Breast epithelium (tissue), 4 donors: ENCODE data around the gene LAG3. TPM values are rescaled to one million over a fixed set of nuclear protein-coding genes. Genes with fewer than 3 reads are reported as not detected.

Experiments
- DNase-seq, 2 donors: peaks; one replicate each; pipeline ENCODE4 v3.0.0-alpha.2; 2019; ENCODE audit warnings: low spot score in 2 of 2
- H3K27ac ChIP-seq, 2 donors: fragments of 200-600 bp; sonication (generic) in 1 of 2; one replicate each; pipeline ENCODE4 v1.5.1; 2016 to 2019; ENCODE audit warnings: mild to moderate bottlenecking in 1 of 2
- H3K27me3 ChIP-seq, 2 donors: fragments of 200-600 bp; sonication (generic) in 1 of 2; one replicate each; pipeline versions ENCODE4 v1.5.1 to v1.6.0; 2017 to 2019; ENCODE audit warnings: control low read depth in 1 of 2, mild to moderate bottlenecking in 1 of 2
- H3K36me3 ChIP-seq: fragments of 200-600 bp; one replicate; pipeline ENCODE4 v1.5.1; 2019
- H3K4me1 ChIP-seq, 2 donors: fragments of 200-600 bp; sonication (generic); one replicate each; pipeline ENCODE4 v1.5.1; 2016 to 2019; ENCODE audit warnings: control low read depth in 1 of 2
- H3K4me3 ChIP-seq, 3 donors: fragments of 200-600 bp; sonication (generic); 1 replicate in 2 of 3; 2 replicates in 1 of 3; pipeline ENCODE4 v1.5.1; 2016 to 2019; ENCODE audit warnings: mild to moderate bottlenecking in 3 of 3, moderate library complexity in 2 of 3
- H3K9me3 ChIP-seq, 2 donors: fragments of 200-600 bp; sonication (generic) in 1 of 2; one replicate each; pipeline ENCODE4 v1.5.1; 2016 to 2019; ENCODE audit warnings: control low read depth in 1 of 2
- POLR2A ChIP-seq: fragments of 450-650 bp; IDR thresholded peaks from one replicate; pipeline ENCODE4 v1.6.1; 2016; ENCODE audit warnings: antibody characterized with exemption, mild to moderate bottlenecking, moderate library complexity
- POLR2AphosphoS5 ChIP-seq, 3 donors: sonication (generic); formaldehyde crosslinking; IDR thresholded peaks; one replicate each; pipeline ENCODE4 v1.6.1; 2017; ENCODE audit warnings: antibody characterized with exemption in 3 of 3
- intact Hi-C: fragments of 100-400 bp; cut with DNase I; formaldehyde crosslinking; loops from one replicate; pipeline ENCODE4 v1.15.1; 2023; ENCODE audit warnings: low total_unique reads
- total RNA-seq, 3 donors: library from RNA; depleted of rRNA; stranded (reverse); fragments of >200 nt; gene quantifications; one replicate each; pipeline ENCODE4 v1.1.0, GENCODE V29; 2016
- TF ChIP-seq, protein P1 (sequence below), 3 donors: fragments of 450-650 bp; IDR thresholded peaks; one replicate each; pipeline ENCODE4 v1.5.1; 2016 to 2017; ENCODE audit warnings: antibody characterized with exemption in 3 of 3, mild to moderate bottlenecking in 3 of 3, moderate library complexity in 3 of 3

Gene LAG3
- total RNA-seq, 3 donors from 2014 or later, result 0.44 to 1.3 (median 0.80) TPM

DNA sequence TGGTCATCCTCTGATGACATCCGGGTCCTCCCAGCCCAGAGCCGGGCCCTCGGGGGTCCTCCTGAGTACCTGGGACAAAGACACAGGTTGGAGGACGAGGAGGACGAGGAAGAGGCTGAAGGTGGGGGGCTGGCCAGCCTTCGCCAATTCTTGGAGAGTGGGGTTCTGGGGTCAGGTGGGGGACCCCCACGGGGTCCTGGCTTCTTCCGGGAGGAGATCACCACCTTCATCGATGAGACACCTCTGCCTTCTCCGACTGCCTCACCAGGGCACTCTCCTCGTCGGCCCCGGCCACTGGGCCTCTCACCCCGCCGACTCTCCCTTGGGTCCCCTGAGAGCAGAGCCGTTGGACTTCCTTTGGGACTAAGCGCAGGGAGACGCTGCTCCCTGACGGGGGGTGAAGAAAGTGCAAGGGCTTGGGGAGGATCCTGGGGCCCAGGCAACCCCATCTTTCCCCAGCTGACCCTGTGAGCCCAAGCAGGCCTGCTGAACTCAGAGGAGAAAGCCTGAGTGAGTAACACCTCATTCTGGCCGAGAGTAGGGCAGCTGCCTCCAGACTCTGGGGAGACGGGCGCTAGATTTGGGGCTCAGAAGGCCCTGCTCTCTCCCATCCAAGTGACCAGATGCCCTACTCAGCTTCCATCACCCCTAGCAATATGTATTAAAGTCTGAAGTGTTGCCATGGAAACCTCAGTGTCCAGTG, 54.6 kb downstream of the LAG3 start:
- H3K27ac ChIP-seq, result peak overlapping the region; percentile 60 to 89

DNA sequence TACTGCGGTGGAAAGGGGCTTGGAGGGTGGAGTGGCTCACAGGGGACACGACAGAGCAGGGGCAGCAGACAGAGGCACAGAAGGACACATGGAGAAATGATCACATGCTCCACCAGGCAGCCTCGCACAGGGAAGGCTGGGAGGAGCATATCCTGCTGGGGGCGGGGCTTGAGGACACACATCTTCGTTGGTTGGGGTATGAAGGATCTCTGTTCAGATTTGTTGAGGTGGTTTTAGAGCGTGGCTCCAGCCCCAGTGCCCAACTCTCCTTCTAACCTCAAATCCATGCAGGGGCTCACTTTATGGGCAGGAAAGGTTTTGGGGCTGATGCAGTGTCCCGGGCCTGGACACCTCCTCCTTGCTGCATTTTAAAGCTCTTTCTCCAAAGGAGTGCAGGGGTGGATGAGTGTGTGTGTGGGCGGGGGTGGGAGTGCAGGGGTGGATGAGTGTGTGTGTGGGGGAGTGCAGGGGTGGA, 55.2 kb downstream of the LAG3 start:
- intact Hi-C loops, result loop anchor here (10.0 kb wide), 1 partner anchor 213 kb away; no protein-coding TSS in a partner anchor
- Histone ChIP-seq H3K27me3 (peaks cover 5 to 14% of the 10 kb centered on the region in 2 donors), H3K9me3 (no peaks in the 10 kb centered on the region), H3K27ac (peak overlapping the region; percentile 60 to 89), H3K4me1 (peaks cover 0 to 14% of the 10 kb centered on the region in 2 donors), H3K36me3 (no peaks in the 10 kb centered on the region), H3K4me3 (peak overlapping the region in 2 of 3 donors; percentile 84 to 88)
- TF ChIP-seq POLR2A (no peak), POLR2AphosphoS5 (IDR thresholded peaks at IDR 0.05) (no peak)
- TF ChIP-seq, protein P1, sequence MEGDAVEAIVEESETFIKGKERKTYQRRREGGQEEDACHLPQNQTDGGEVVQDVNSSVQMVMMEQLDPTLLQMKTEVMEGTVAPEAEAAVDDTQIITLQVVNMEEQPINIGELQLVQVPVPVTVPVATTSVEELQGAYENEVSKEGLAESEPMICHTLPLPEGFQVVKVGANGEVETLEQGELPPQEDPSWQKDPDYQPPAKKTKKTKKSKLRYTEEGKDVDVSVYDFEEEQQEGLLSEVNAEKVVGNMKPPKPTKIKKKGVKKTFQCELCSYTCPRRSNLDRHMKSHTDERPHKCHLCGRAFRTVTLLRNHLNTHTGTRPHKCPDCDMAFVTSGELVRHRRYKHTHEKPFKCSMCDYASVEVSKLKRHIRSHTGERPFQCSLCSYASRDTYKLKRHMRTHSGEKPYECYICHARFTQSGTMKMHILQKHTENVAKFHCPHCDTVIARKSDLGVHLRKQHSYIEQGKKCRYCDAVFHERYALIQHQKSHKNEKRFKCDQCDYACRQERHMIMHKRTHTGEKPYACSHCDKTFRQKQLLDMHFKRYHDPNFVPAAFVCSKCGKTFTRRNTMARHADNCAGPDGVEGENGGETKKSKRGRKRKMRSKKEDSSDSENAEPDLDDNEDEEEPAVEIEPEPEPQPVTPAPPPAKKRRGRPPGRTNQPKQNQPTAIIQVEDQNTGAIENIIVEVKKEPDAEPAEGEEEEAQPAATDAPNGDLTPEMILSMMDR (IDR thresholded peaks at IDR 0.05), result no peak
- peak; percentile 74 to 76 for DNase-seq

More for the DNA sequence above, 54.6 kb downstream of the LAG3 start:
- intact Hi-C loops, result loop anchor here (10.0 kb wide), 1 partner anchor 212 kb away; no protein-coding TSS in a partner anchor
- no peak for DNase-seq
- Histone ChIP-seq H3K27me3 (peaks cover 5 to 18% of the 10 kb centered on the region in 2 donors), H3K4me1 (peaks cover 0 to 14% of the 10 kb centered on the region in 2 donors), H3K36me3 (no peaks in the 10 kb centered on the region), H3K4me3 (peak overlapping the region in 1 of 3 donors; percentile 88), H3K9me3 (no peaks in the 10 kb centered on the region)
- TF ChIP-seq, protein P1 (IDR thresholded peaks at IDR 0.05), result no peak
- TF ChIP-seq POLR2AphosphoS5 (IDR thresholded peaks at IDR 0.05), result no peak
- no peak for TF ChIP-seq POLR2A

Other genes starting within 250 kb of the LAG3 start
- 1,000 to 10,000 TPM; 1,134 to 1,818 (median 1,628) TPM for gene GAPDH, start 238.0 kb upstream of the LAG3 start, total RNA-seq
- gene IFFO1, start 216.5 kb upstream of the LAG3 start, total RNA-seq, result 10 to 100 TPM in 2 of 3 donors, 1 to 10 TPM in 1; 7.2 to 22.4 (median 15.7) TPM
- gene NOP2, start 204.2 kb upstream of the LAG3 start, total RNA-seq, result 10 to 100 TPM; 30.6 to 37.6 (median 31.5) TPM
- gene CHD4, start 165.1 kb upstream of the LAG3 start, total RNA-seq, result 100 to 1,000 TPM; 162 to 227 (median 203) TPM
- gene LPAR5, start 136.6 kb upstream of the LAG3 start, total RNA-seq, result 1 to 10 TPM in 2 of 3 donors, under 1 TPM in 1; 0.98 to 1.8 (median 1.8) TPM
- 1 to 10 TPM in 1 of 3 donors, under 1 TPM in 2; 0.59 to 2.4 (median 0.66) TPM for gene ACRBP, start 125.1 kb upstream of the LAG3 start, total RNA-seq
- 10 to 100 TPM; 51.1 to 74.2 (median 56.3) TPM for gene ING4, start 109.4 kb upstream of the LAG3 start, total RNA-seq
- gene ZNF384, start 83.1 kb upstream of the LAG3 start, total RNA-seq, result 10 to 100 TPM; 34.4 to 57.0 (median 49.5) TPM
- gene PIANP, start 71.7 kb upstream of the LAG3 start, total RNA-seq, result under 1 TPM in 2 of 3 donors, not detected in 1; 0.29 to 0.33 TPM
- 10 to 100 TPM; 52.1 to 72.2 (median 59.9) TPM for gene COPS7A, start 48.5 kb upstream of the LAG3 start, total RNA-seq
- 100 to 1,000 TPM; 130 to 168 (median 159) TPM for gene MLF2, start 19.4 kb upstream of the LAG3 start, total RNA-seq
- 100 to 1,000 TPM in 1 of 3 donors, 10 to 100 TPM in 2; 70.9 to 101 (median 85.8) TPM for gene PTMS, start 6.2 kb upstream of the LAG3 start, total RNA-seq
- gene CD4, start 17.0 kb downstream of the LAG3 start, total RNA-seq, result 10 to 100 TPM in 2 of 3 donors, 1 to 10 TPM in 1; 5.9 to 29.0 (median 11.0) TPM
- gene GPR162, start 49.3 kb downstream of the LAG3 start, total RNA-seq, result 1 to 10 TPM; 2.6 to 4.2 (median 4.1) TPM
- 10 to 100 TPM in 2 of 3 donors, 1 to 10 TPM in 1; 7.5 to 29.5 (median 10.1) TPM for gene P3H3, start 55.9 kb downstream of the LAG3 start, total RNA-seq
- gene GNB3, start 68.4 kb downstream of the LAG3 start, total RNA-seq, result 1 to 10 TPM in 2 of 3 donors, under 1 TPM in 1; 0.80 to 3.3 (median 2.2) TPM
- gene CDCA3, start 78.8 kb downstream of the LAG3 start, total RNA-seq, result 1 to 10 TPM in 2 of 3 donors, under 1 TPM in 1; 0.33 to 3.0 (median 1.8) TPM
- gene USP5, start 79.6 kb downstream of the LAG3 start, total RNA-seq, result 10 to 100 TPM; 32.6 to 52.8 (median 34.7) TPM
- 100 to 1,000 TPM; 297 to 386 (median 351) TPM for gene TPI1, start 95.0 kb downstream of the LAG3 start, total RNA-seq
- 10 to 100 TPM in 2 of 3 donors, 1 to 10 TPM in 1; 9.0 to 13.4 (median 12.7) TPM for gene SPSB2, start 100.8 kb downstream of the LAG3 start, total RNA-seq
- 10 to 100 TPM in 2 of 3 donors, 1 to 10 TPM in 1; 7.4 to 15.4 (median 10.8) TPM for gene LRRC23, start 132.3 kb downstream of the LAG3 start, total RNA-seq
- 10 to 100 TPM in 2 of 3 donors, 1 to 10 TPM in 1; 5.0 to 16.1 (median 11.1) TPM for gene ENO2, start 142.1 kb downstream of the LAG3 start, total RNA-seq
- 10 to 100 TPM; 57.9 to 96.4 (median 59.7) TPM for gene ATN1, start 155.4 kb downstream of the LAG3 start, total RNA-seq
- gene RNU7-1, start 171.3 kb downstream of the LAG3 start, total RNA-seq, result not detected
- gene C12orf57, start 171.5 kb downstream of the LAG3 start, total RNA-seq, result 100 to 1,000 TPM; 515 to 824 (median 547) TPM
- gene PTPN6, start 178.8 kb downstream of the LAG3 start, total RNA-seq, result 10 to 100 TPM; 14.7 to 28.0 (median 20.3) TPM
- gene PHB2, start 198.1 kb downstream of the LAG3 start, total RNA-seq, result 100 to 1,000 TPM; 194 to 237 (median 221) TPM
- 10 to 100 TPM; 29.6 to 52.0 (median 49.5) TPM for gene EMG1, start 198.4 kb downstream of the LAG3 start, total RNA-seq
- gene LPCAT3, start 246.0 kb downstream of the LAG3 start, total RNA-seq, result 10 to 100 TPM; 28.3 to 67.5 (median 63.7) TPM